ENCODE results near the gene GCC2.

The GCC2 gene, protein sequence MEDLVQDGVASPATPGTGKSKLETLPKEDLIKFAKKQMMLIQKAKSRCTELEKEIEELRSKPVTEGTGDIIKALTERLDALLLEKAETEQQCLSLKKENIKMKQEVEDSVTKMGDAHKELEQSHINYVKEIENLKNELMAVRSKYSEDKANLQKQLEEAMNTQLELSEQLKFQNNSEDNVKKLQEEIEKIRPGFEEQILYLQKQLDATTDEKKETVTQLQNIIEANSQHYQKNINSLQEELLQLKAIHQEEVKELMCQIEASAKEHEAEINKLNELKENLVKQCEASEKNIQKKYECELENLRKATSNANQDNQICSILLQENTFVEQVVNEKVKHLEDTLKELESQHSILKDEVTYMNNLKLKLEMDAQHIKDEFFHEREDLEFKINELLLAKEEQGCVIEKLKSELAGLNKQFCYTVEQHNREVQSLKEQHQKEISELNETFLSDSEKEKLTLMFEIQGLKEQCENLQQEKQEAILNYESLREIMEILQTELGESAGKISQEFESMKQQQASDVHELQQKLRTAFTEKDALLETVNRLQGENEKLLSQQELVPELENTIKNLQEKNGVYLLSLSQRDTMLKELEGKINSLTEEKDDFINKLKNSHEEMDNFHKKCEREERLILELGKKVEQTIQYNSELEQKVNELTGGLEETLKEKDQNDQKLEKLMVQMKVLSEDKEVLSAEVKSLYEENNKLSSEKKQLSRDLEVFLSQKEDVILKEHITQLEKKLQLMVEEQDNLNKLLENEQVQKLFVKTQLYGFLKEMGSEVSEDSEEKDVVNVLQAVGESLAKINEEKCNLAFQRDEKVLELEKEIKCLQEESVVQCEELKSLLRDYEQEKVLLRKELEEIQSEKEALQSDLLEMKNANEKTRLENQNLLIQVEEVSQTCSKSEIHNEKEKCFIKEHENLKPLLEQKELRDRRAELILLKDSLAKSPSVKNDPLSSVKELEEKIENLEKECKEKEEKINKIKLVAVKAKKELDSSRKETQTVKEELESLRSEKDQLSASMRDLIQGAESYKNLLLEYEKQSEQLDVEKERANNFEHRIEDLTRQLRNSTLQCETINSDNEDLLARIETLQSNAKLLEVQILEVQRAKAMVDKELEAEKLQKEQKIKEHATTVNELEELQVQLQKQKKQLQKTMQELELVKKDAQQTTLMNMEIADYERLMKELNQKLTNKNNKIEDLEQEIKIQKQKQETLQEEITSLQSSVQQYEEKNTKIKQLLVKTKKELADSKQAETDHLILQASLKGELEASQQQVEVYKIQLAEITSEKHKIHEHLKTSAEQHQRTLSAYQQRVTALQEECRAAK (N-terminal part only)

GRCh38 chr2:108448678-108449409 lies at the start of gene GCC2:
TSS of gene GCC2 (plus strand) at chr2:108449206. CDS start at chr2:108449275, 69 bp downstream.
- H3K4me3 ChIP-seq (ENCODE audit: low read depth, low read length): peak within 1 kb of the TSS; percentile 91
- TF ChIP-seq CTCF (conservative IDR thresholded peaks at IDR 0.05; ENCODE audit: low read depth, low read length): no peak
- DNase-seq (ENCODE audit: low read depth): peak; percentile 97

GRCh38 chr2:108399479-108399878 lies 49.5 kb upstream of the GCC2 start:
- TF ChIP-seq CTCF (conservative IDR thresholded peaks at IDR 0.05; ENCODE audit: low read depth, low read length): no peak
- H3K4me3 ChIP-seq (ENCODE audit: low read depth, low read length): no peak overlapping the region

DNA sequence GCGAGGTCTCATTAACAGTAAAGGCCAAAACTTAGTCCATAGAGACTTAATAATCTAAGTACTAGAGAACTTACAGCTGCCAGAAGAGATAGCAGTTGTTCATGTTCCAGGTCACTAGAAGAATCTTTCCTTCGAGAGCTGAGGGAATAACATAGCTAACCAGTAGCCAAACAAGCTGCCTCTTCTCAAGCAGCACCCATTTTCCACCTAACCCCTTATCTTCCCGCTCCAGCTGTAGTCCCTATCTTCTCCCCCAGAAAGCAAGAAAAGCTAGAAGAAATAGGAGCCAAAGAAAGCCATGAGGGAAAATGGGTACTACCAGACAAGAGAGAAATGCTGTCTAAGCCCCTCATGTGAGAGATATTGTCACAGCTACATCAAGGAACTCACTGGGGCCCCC lies 47.2 kb upstream of the GCC2 start:
- DNase-seq (ENCODE audit: low read depth): no peak
- no peak for TF ChIP-seq CTCF (conservative IDR thresholded peaks at IDR 0.05; ENCODE audit: low read depth, low read length)
- no peak overlapping the region for H3K4me3 ChIP-seq (ENCODE audit: low read depth, low read length)

More at GRCh38 chr2:108399479-108399878, 49.5 kb upstream of the GCC2 start:
- DNase-seq (ENCODE audit: low read depth): peak; percentile 26

DNA sequence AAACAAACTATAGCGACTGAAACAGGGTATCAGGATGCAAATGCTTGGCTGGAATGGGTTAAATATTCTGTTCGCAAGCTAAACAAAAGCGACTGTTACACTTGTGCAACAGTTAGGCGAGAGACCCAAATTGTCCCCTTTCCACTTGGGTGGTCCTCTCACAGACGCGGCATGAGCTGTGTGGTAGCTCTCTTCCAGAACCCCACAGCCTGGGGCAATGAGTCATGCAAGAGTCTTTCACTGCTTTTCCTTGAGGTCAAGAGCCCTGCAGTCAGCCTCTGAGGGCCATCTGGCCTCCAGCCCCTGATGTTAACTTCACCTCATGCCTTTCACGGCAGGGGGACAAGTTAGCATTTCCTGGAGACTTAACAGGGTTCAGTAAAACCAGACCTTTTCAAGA lies 45.5 kb upstream of the GCC2 start:
- no peak overlapping the region for H3K4me3 ChIP-seq (ENCODE audit: low read depth, low read length)
- peak; percentile 87 for DNase-seq (ENCODE audit: low read depth)
- no peak for TF ChIP-seq CTCF (conservative IDR thresholded peaks at IDR 0.05; ENCODE audit: low read depth, low read length)

DNA sequence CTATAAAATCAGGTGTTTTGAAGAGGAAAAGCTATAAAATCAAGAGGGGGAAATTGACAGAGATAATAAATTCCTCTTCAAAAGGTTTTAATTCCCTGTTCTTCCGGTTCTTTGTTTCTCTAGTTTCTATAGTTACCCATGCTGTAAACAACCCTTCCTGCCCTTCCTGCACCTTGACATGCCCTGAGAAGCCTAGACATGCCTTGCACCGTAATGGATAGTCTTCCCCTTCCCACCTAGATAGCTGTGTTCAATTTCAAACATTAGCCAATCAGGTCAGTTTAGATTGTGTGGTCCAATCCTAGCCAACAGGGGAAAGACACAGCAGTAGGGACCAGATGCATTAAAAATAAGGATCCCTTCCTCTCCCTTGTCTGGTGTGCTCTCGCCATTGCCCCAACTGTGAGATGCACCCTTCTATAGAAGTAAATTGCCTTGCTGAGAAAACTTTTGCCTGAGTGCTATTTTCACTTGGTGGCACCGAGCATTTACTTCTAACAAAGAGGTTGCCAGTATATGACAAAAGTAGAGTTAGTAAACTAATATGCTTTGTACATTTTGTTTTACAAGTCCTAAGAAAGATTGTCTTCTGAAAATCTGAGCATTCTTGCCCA lies 44.1 kb upstream of the GCC2 start:
- no peak for DNase-seq (ENCODE audit: low read depth)
- TF ChIP-seq CTCF (conservative IDR thresholded peaks at IDR 0.05; ENCODE audit: low read depth, low read length): no peak
- no peak overlapping the region for H3K4me3 ChIP-seq (ENCODE audit: low read depth, low read length)
